ENCODE results near the gene SRF.

Gene SRF

GRCh38 chr6:43192911-43193310, 21.8 kb downstream of the SRF start:
- no peak overlapping the region for H3K4me3 ChIP-seq
- no peak for TF ChIP-seq POLR2AphosphoS5 (IDR thresholded peaks at IDR 0.05; ENCODE audit: borderline replicate concordance, low read depth, low read length)
- no peak for TF ChIP-seq EZH2 (IDR thresholded peaks at IDR 0.05)
- no peak for TF ChIP-seq FOXP2 (optimal IDR thresholded peaks at IDR 0.05; ENCODE audit: control extremely low read depth, extremely low read length, insufficient read depth)
- H3K9ac ChIP-seq (ENCODE audit: insufficient read length) = no peak overlapping the region
- H3K36me3 ChIP-seq (ENCODE audit: insufficient read depth, low read length) = no peaks in the 10 kb centered on the region
- H3K27ac ChIP-seq = no peak overlapping the region
- DNase-seq (ENCODE audit: low read depth, low spot score) = no peak
- H3K9me3 ChIP-seq (ENCODE audit: low read depth, low read length) = no peaks in the 10 kb centered on the region

- Histone ChIP-seq H3K4me3 (no peak overlapping the region), H3K9me3 (ENCODE audit: low read depth, low read length) (no peaks in the 10 kb centered on the region), H3K9ac (ENCODE audit: insufficient read length) (no peak overlapping the region), H3K36me3 (ENCODE audit: insufficient read depth, low read length) (no peaks in the 10 kb centered on the region), H3K27ac (no peak overlapping the region)
- no peak for TF ChIP-seq POLR2AphosphoS5 (IDR thresholded peaks at IDR 0.05; ENCODE audit: borderline replicate concordance, low read depth, low read length)
- TF ChIP-seq EZH2 (IDR thresholded peaks at IDR 0.05) = no peak
- no peak for TF ChIP-seq FOXP2 (optimal IDR thresholded peaks at IDR 0.05; ENCODE audit: control extremely low read depth, extremely low read length, insufficient read depth)
- no peak for DNase-seq (ENCODE audit: low read depth, low spot score)
Observed at GRCh38 chr6:43193929-43194328, 22.9 kb downstream of the SRF start.

- Histone ChIP-seq H3K27ac (no peak overlapping the region), H3K36me3 (ENCODE audit: insufficient read depth, low read length) (no peaks in the 10 kb centered on the region), H3K9me3 (ENCODE audit: low read depth, low read length) (no peaks in the 10 kb centered on the region), H3K4me3 (no peak overlapping the region), H3K9ac (ENCODE audit: insufficient read length) (no peak overlapping the region)
- no peak for TF ChIP-seq EZH2 (IDR thresholded peaks at IDR 0.05)
- TF ChIP-seq FOXP2 (optimal IDR thresholded peaks at IDR 0.05; ENCODE audit: control extremely low read depth, extremely low read length, insufficient read depth) = no peak
- TF ChIP-seq POLR2AphosphoS5 (IDR thresholded peaks at IDR 0.05; ENCODE audit: borderline replicate concordance, low read depth, low read length) = no peak
- no peak for DNase-seq (ENCODE audit: low read depth, low spot score)
Observed at GRCh38 chr6:43196337-43196736, 25.3 kb downstream of the SRF start.

DNA sequence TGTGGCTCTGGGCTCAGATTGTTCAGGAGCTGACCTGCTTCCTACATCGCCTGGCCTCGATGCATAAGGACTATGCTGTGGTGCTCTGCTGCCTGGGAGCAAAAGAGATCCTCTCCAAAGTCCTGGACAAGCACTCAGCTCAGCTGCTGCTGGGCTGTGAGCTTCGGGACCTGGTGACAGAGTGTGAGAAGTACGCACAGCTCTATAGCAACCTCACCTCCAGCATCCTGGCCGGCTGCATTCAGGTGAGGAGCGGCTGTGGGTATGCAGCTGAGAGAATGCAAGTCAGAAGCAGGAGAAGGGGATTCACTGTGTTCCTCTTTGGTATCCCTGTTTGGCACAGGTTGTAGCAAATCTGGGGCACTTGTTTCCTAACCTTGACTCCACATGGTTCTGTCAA, 28.8 kb downstream of the SRF start:
- TF ChIP-seq FOXP2 (optimal IDR thresholded peaks at IDR 0.05; ENCODE audit: control extremely low read depth, extremely low read length, insufficient read depth) = no peak
- no peak for TF ChIP-seq EZH2 (IDR thresholded peaks at IDR 0.05)
- TF ChIP-seq POLR2AphosphoS5 (IDR thresholded peaks at IDR 0.05; ENCODE audit: borderline replicate concordance, low read depth, low read length) = no peak
- H3K36me3 ChIP-seq (ENCODE audit: insufficient read depth, low read length) = no peaks in the 10 kb centered on the region
- DNase-seq (ENCODE audit: low read depth, low spot score) = no peak
- H3K9ac ChIP-seq (ENCODE audit: insufficient read length) = no peak overlapping the region
- no peak overlapping the region for H3K4me3 ChIP-seq
- H3K9me3 ChIP-seq (ENCODE audit: low read depth, low read length) = no peaks in the 10 kb centered on the region
- H3K27ac ChIP-seq = no peak overlapping the region

- no peaks in the 10 kb centered on the region for H3K36me3 ChIP-seq (ENCODE audit: insufficient read depth, low read length)
- no peak overlapping the region for H3K9ac ChIP-seq (ENCODE audit: insufficient read length)
- DNase-seq (ENCODE audit: low read depth, low spot score) = no peak
- H3K9me3 ChIP-seq (ENCODE audit: low read depth, low read length) = no peaks in the 10 kb centered on the region
- no peak overlapping the region for H3K27ac ChIP-seq
- no peak overlapping the region for H3K4me3 ChIP-seq
- TF ChIP-seq EZH2 (IDR thresholded peaks at IDR 0.05) (no peak), POLR2AphosphoS5 (IDR thresholded peaks at IDR 0.05; ENCODE audit: borderline replicate concordance, low read depth, low read length) (no peak), FOXP2 (optimal IDR thresholded peaks at IDR 0.05; ENCODE audit: control extremely low read depth, extremely low read length, insufficient read depth) (no peak)
Observed at GRCh38 chr6:43200541-43200940, 29.5 kb downstream of the SRF start.

GRCh38 chr6:43202451-43202850, 31.4 kb downstream of the SRF start:
- no peak for DNase-seq (ENCODE audit: low read depth, low spot score)
- H3K36me3 ChIP-seq (ENCODE audit: insufficient read depth, low read length) = no peaks in the 10 kb centered on the region
- H3K9me3 ChIP-seq (ENCODE audit: low read depth, low read length) = no peaks in the 10 kb centered on the region
- no peak overlapping the region for H3K9ac ChIP-seq (ENCODE audit: insufficient read length)
- no peak overlapping the region for H3K27ac ChIP-seq
- TF ChIP-seq FOXP2 (optimal IDR thresholded peaks at IDR 0.05; ENCODE audit: control extremely low read depth, extremely low read length, insufficient read depth) = no peak
- no peak for TF ChIP-seq POLR2AphosphoS5 (IDR thresholded peaks at IDR 0.05; ENCODE audit: borderline replicate concordance, low read depth, low read length)
- no peak for TF ChIP-seq EZH2 (IDR thresholded peaks at IDR 0.05)
- H3K4me3 ChIP-seq = no peak overlapping the region

GRCh38 chr6:43203029-43203717, 32.1 kb downstream of the SRF start:
- H3K4me3 ChIP-seq = no peak overlapping the region
- DNase-seq (ENCODE audit: low read depth, low spot score) = no peak
- H3K9ac ChIP-seq (ENCODE audit: insufficient read length) = no peak overlapping the region
- no peak for TF ChIP-seq POLR2AphosphoS5 (IDR thresholded peaks at IDR 0.05; ENCODE audit: borderline replicate concordance, low read depth, low read length)
- TF ChIP-seq FOXP2 (optimal IDR thresholded peaks at IDR 0.05; ENCODE audit: control extremely low read depth, extremely low read length, insufficient read depth) = no peak
- no peak for TF ChIP-seq EZH2 (IDR thresholded peaks at IDR 0.05)
- H3K27ac ChIP-seq = no peak overlapping the region
- H3K9me3 ChIP-seq (ENCODE audit: low read depth, low read length) = no peaks in the 10 kb centered on the region
- H3K36me3 ChIP-seq (ENCODE audit: insufficient read depth, low read length) = no peaks in the 10 kb centered on the region

DNA sequence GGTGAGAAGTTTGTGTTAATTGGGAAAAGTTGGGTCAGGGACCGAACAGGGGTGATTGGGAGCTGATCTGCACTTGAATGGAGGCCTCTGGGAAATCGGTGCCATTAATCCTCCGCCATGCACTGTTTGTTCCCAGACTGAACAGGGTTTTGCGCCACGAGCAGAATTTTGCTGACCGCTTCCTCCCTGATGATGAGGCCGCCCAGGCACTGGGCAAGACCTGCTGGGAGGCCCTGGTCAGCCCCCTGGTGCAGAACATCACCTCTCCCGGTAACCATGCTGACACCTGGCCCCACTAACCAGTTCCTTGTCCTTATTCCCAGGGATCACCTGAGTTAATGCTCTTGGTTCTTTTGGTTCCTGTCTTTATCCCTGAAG, 32.6 kb downstream of the SRF start:
- Histone ChIP-seq H3K36me3 (ENCODE audit: insufficient read depth, low read length) (no peaks in the 10 kb centered on the region), H3K27ac (no peak overlapping the region), H3K4me3 (no peak overlapping the region), H3K9me3 (ENCODE audit: low read depth, low read length) (no peaks in the 10 kb centered on the region), H3K9ac (ENCODE audit: insufficient read length) (no peak overlapping the region)
- no peak for DNase-seq (ENCODE audit: low read depth, low spot score)
- TF ChIP-seq EZH2 (IDR thresholded peaks at IDR 0.05) (no peak), FOXP2 (optimal IDR thresholded peaks at IDR 0.05; ENCODE audit: control extremely low read depth, extremely low read length, insufficient read depth) (no peak), POLR2AphosphoS5 (IDR thresholded peaks at IDR 0.05; ENCODE audit: borderline replicate concordance, low read depth, low read length) (no peak)
